MM.1S (cell line): Measurements from ENCODE around the gene CANT1.

ENCODE experiments used
- CTCF ChIP-seq: fragments of 300-600 bp; sonication (generic); IDR thresholded peaks from 2 replicates; pipeline ENCODE4 v1.5.1; 2016; ENCODE audit warnings: antibody characterized with exemption, low read length, mixed read lengths
- EZH2 ChIP-seq: fragments of 300-600 bp; sonication (generic); optimal IDR thresholded peaks from 2 replicates; pipeline ENCODE3; 2017; ENCODE audit warnings: low read depth, mild to moderate bottlenecking, antibody characterized with exemption, low read length, mixed read lengths

GRCh38 chr17:79052131-79052530, 42.6 kb upstream of the CANT1 start:
- TF ChIP-seq CTCF (no peak), EZH2 (no peak)
